Lung (tissue), 12 donors: Measurements from ENCODE around the gene GNG12. TPM values are rescaled to one million over a fixed set of nuclear protein-coding genes. Genes with fewer than 3 reads are reported as not detected.

Experiments
- ATAC-seq: fragments of 200-7000 bp; cut with Tn5 transposase; one replicate; pipeline ENCODE4 v1.9.1; 2020; ENCODE audit warnings: moderate number of reproducible peaks; ENCODE audit not compliant: insufficient read depth, low FRiP score
- DNase-seq, 3 donors: peaks; one replicate each; pipeline ENCODE4 v3.0.0-alpha.2; 2013 to 2017
- H3K27ac ChIP-seq, 2 donors: one replicate each; pipeline ENCODE4 v1.5.1; 2013; ENCODE audit warnings: mild to moderate bottlenecking in 2 of 2, moderate library complexity in 2 of 2, control low read depth in 1 of 2, inconsistent platforms in 1 of 2, low read depth in 1 of 2, low read length in 1 of 2
- H3K27me3 ChIP-seq, 3 donors: one replicate each; pipeline ENCODE4 v1.5.1; 2013; ENCODE audit warnings: low read length in 2 of 3; ENCODE audit not compliant: control insufficient read depth in 3 of 3, insufficient read depth in 3 of 3
- H3K36me3 ChIP-seq, 4 donors: one replicate each; pipeline ENCODE4 v1.5.1; 2013; ENCODE audit warnings: low read length in 4 of 4, mild to moderate bottlenecking in 1 of 4, moderate library complexity in 1 of 4; ENCODE audit not compliant: control insufficient read depth in 4 of 4, insufficient read depth in 4 of 4
- H3K4me1 ChIP-seq, 5 donors: one replicate each; pipeline ENCODE4 v1.5.1; 2013; ENCODE audit warnings: low read length in 5 of 5, mild to moderate bottlenecking in 2 of 5, moderate library complexity in 1 of 5; ENCODE audit not compliant: control insufficient read depth in 5 of 5, insufficient read depth in 5 of 5
- H3K4me3 ChIP-seq: one replicate; pipeline ENCODE4 v1.5.1; 2013; ENCODE audit warnings: mild to moderate bottlenecking, control low read depth, moderate library complexity
- H3K9ac ChIP-seq, 2 donors: one replicate each; pipeline ENCODE4 v1.5.1; 2013; ENCODE audit warnings: low read length in 2 of 2, control low read depth in 1 of 2; ENCODE audit not compliant: insufficient read depth in 1 of 2
- H3K9me3 ChIP-seq, 4 donors: one replicate each; pipeline ENCODE4 v1.5.1; 2013; ENCODE audit warnings: low read length in 3 of 4, mild to moderate bottlenecking in 1 of 4, moderate library complexity in 1 of 4; ENCODE audit not compliant: control insufficient read depth in 4 of 4, insufficient read depth in 3 of 4
- CTCF ChIP-seq: IDR thresholded peaks from 2 replicates; pipeline ENCODE4 v1.5.1; 2012; ENCODE audit warnings: mild to moderate bottlenecking; ENCODE audit errors: control extremely low read depth, extremely low read depth
- WGBS, 2 donors: extraction: QIAGEN DNeasy Blood & Tissue Kit; methylation state at CpG; one replicate each; pipeline ENCODE4 v1.1.7; 2013; 5-methylcytosine and 5-hydroxymethylcytosine counted together
- polyA plus RNA-seq, 2 donors: library from polyadenylated mRNA; stranded (reverse); fragments of 200-250 nt; gene quantifications; one replicate each; pipeline ENCODE4 v1.2.1, GENCODE V29; 2013
- total RNA-seq, 2 donors: library from RNA; depleted of rRNA in 1 of 2; stranded (reverse); fragments of >200 nt in 1 of 2; gene quantifications; one replicate each; pipeline ENCODE4 v1.2.1, GENCODE V29; 2014 to 2021
- donor health status: control.
- donor health status: control.
- donor health status: Bipolar disorder and iron deficiency.
- donor health status: healthy.
- donor health status: DM: yes; HTN: yes; CAD: no.

Gene GNG12
- total and polyA plus RNA-seq, 4 donors: 14.0 to 68.4 (median 32.1) TPM

DNA sequence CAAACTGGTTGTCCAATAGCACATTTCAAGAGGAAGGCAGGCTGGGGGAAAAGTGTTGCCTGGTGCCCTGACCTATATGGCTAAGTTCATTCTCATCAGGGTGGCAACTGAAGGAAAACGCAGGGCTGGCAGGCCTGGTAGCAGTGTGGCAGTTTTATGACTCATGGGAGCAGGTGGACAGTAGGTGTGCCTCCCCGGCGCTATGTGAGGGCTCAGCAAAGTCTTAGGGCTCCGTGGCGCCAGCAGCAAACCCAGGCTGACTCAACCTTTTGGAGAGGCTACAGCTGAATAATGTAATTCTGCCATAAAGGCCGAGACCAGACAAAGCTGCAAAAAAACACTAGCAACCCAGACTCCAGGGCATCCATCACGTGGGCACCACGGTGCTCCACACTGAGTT lies 124.7 kb downstream of the GNG12 start:
- Histone ChIP-seq H3K4me3 (no peak overlapping the region), H3K9me3 (no peaks in the 10 kb centered on the region), H3K27ac (no peak overlapping the region), H3K36me3 (peaks cover 4 to 13% (median 4%) of the 10 kb centered on the region in 4 donors), H3K4me1 (peaks cover 0 to 12% (median 0%) of the 10 kb centered on the region in 5 donors), H3K9ac (no peak overlapping the region), H3K27me3 (no peaks in the 10 kb centered on the region)
- DNase-seq (no peak), ATAC-seq (no peak)
- WGBS, 2 donors: 94 to 97% methylated on average over 8 of the region's 8 CpGs
- no peak for TF ChIP-seq CTCF

DNA sequence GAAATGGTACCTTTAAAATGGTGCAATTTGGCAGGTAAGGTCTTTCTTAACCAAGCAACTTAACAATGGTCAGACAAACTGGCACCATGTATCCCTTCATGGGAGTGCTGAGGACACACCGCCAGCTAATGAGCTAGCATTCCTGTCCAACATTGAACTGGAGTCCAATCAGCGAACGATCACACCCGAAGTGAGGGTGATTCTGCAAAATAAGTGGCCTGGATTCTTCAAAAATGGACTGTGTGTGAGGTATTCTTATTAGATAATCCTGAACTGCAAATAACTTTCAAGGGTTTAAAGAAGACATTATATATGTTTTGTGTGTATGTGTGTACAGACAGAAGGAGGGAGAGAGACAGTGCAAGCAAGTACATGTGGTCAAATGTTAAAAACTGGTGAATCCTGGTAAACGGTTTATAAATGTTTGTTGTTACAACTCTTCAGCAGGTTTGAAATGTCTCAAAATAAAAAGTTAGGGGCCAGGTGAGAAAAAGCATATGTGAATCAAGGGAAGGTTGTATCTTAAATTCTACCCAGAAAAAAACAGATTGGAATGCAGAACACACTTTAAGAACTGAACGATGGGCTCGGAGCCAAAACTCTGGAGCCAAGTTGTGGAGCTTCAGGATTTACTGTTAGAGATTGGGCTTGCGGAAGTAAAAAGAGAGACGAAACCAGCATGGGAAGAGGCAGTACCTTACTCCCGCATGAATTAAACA lies 127.4 kb downstream of the GNG12 start:
- H3K9me3 ChIP-seq: no peaks in the 10 kb centered on the region
- H3K27ac ChIP-seq: no peak overlapping the region
- no peaks in the 10 kb centered on the region for H3K27me3 ChIP-seq
- WGBS, 2 donors: 75 to 88% methylated on average over 10 of the region's 10 CpGs
- no peak overlapping the region for H3K4me3 ChIP-seq
- TF ChIP-seq CTCF: no peak
- ATAC-seq (no peak), DNase-seq (peak; percentile 52 to 78 (median 73))
- no peak overlapping the region for H3K9ac ChIP-seq
- H3K36me3 ChIP-seq: peaks cover 4 to 13% (median 6%) of the 10 kb centered on the region in 4 donors
- peaks cover 0 to 12% (median 0%) of the 10 kb centered on the region in 5 donors for H3K4me1 ChIP-seq

- WGBS, 2 donors: 96 to 97% methylated on average over 3 of the region's 3 CpGs
- Histone ChIP-seq H3K4me3 (no peak overlapping the region), H3K27me3 (no peaks in the 10 kb centered on the region), H3K9me3 (no peaks in the 10 kb centered on the region), H3K27ac (no peak overlapping the region), H3K4me1 (peaks cover 0 to 12% (median 0%) of the 10 kb centered on the region in 5 donors), H3K36me3 (peaks cover 4 to 13% (median 7%) of the 10 kb centered on the region in 4 donors), H3K9ac (no peak overlapping the region)
- no peak for TF ChIP-seq CTCF
- ATAC-seq (no peak), DNase-seq (no peak)
Measured at GRCh38 chr1:67704351-67704750, 128.9 kb downstream of the GNG12 start.
